Measurements from ENCODE around the gene HSPB6. TPM values are rescaled to one million over a fixed set of nuclear protein-coding genes. Genes with fewer than 3 reads are reported as not detected.

The HSPB6 gene
- total RNA-seq, 1 experiment from 2014 or later = 0.93 TPM

DNA sequence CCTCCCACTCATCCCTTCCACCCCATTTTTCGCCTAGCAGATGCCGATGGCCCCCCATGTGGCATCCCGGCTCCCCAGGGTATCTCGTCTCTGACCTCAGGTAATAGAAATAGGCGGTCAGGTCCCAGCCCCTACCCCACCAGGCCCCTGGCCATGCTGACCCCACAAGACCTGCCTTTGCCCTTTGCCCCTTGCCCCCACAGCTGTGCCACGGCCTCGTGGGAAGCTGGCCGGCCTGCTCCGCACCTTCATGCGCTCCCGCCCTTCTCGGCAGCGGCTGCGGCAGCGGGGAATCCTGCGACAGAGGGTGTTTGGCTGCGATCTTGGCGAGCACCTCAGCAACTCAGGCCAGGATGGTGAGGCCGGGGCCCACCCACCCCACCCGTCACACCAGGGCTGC, 23.9 kb upstream of the HSPB6 start:
- Histone ChIP-seq H3K9ac (ENCODE audit: low read length) (no peak overlapping the region), H3K27me3 (ENCODE audit: insufficient read depth, low read length) (no peaks in the 10 kb centered on the region), H3K4me1 (ENCODE audit: control insufficient read depth in 1 of 2, insufficient read depth in 2 of 2, low read length in 2 of 2) (peaks cover 3 to 8% of the 10 kb centered on the region in 2 experiments; a peak in 2 of 4 replicates), H4K20me1 (ENCODE audit: insufficient read depth) (no peaks in the 10 kb centered on the region), H3K9me3 (ENCODE audit: control insufficient read depth in 1 of 2, insufficient read depth in 1 of 2, low read depth in 1 of 2, low read length in 2 of 2) (no peaks in the 10 kb centered on the region), H3K79me2 (ENCODE audit: insufficient read depth, low read length) (0 out of 2 replicates have a peak, but pooled peaks cover 3% of the 10 kb centered on the region), H2AFZ (ENCODE audit: low read depth, low read length, poor library complexity, severe bottlenecking) (no peak overlapping the region), H3K9me2 (ENCODE audit: insufficient read depth) (no peaks in the 10 kb centered on the region), H3K4me2 (ENCODE audit: low read length) (no peak overlapping the region), H3K27ac (ENCODE audit: low read depth, low read length) (no peak overlapping the region), H3K4me3 (replicated peaks in 1 of 2; ENCODE audit: low read depth in 1 of 2, low read length in 2 of 2) (no peak overlapping the region), H3K36me3 (ENCODE audit: control insufficient read depth in 1 of 2, insufficient read depth in 2 of 2, low read length in 2 of 2) (peaks cover 2 to 4% of the 10 kb centered on the region in 2 experiments; a peak in 2 of 4 replicates)
- POLR2A ChIA-PET = no interaction called here
- TF ChIP-seq SIN3A (IDR thresholded peaks at IDR 0.05; ENCODE audit: low read depth) (no peak), CBX3 (IDR thresholded peaks at IDR 0.05; ENCODE audit: low read depth) (no peak), EZH2 (IDR thresholded peaks at IDR 0.05) (no peak), RAD21 (IDR thresholded peaks at IDR 0.05; ENCODE audit: low read depth) (no peak), CEBPB (IDR thresholded peaks at IDR 0.05; ENCODE audit: low read depth) (no peak), POLR2A (IDR thresholded peaks at IDR 0.05; ENCODE audit: borderline replicate concordance, extremely low read depth, insufficient read depth, insufficient read length) (no peak), FOSL1 (IDR thresholded peaks at IDR 0.05; ENCODE audit: low read depth) (no peak), EGR1 (IDR thresholded peaks at IDR 0.05; ENCODE audit: low read depth) (no peak), YY1 (IDR thresholded peaks at IDR 0.05; ENCODE audit: extremely low read depth, insufficient replicate concordance, low read depth, low read length) (no peak), EZH2phosphoT487 (IDR thresholded peaks at IDR 0.05; ENCODE audit: borderline replicate concordance) (no peak)
- TF ChIP-seq, protein P1, sequence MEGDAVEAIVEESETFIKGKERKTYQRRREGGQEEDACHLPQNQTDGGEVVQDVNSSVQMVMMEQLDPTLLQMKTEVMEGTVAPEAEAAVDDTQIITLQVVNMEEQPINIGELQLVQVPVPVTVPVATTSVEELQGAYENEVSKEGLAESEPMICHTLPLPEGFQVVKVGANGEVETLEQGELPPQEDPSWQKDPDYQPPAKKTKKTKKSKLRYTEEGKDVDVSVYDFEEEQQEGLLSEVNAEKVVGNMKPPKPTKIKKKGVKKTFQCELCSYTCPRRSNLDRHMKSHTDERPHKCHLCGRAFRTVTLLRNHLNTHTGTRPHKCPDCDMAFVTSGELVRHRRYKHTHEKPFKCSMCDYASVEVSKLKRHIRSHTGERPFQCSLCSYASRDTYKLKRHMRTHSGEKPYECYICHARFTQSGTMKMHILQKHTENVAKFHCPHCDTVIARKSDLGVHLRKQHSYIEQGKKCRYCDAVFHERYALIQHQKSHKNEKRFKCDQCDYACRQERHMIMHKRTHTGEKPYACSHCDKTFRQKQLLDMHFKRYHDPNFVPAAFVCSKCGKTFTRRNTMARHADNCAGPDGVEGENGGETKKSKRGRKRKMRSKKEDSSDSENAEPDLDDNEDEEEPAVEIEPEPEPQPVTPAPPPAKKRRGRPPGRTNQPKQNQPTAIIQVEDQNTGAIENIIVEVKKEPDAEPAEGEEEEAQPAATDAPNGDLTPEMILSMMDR (IDR thresholded peaks at IDR 0.05 in 2 of 3, conservative IDR thresholded peaks at IDR 0.05 in 1 of 3; ENCODE audit: borderline replicate concordance in 1 of 3, insufficient read depth in 1 of 3, low read depth in 2 of 3, low read length in 2 of 3) = no peak
- DNase-seq (ENCODE audit: low read depth, low spot score) (no peak), ATAC-seq (no peak)
- CTCF ChIA-PET = no interaction called here
- RAD21 ChIA-PET (ENCODE audit: low non-redundant PET in 1 of 2, low total read pairs in 2 of 2, uncharacterized antibody in 2 of 2, unreplicated experiment in 2 of 2) = no interaction called here
- intact Hi-C loops (cut with micrococcal nuclease) = no loop called here
- BruUV-seq (replicated peaks) = no TSS peak
